ENCODE results near the gene C10orf67.
A peak's percentile ranks its signal among the peaks of the same experiment; 100 is the strongest.
"Not testable (repeated sequence)": the region's sequence is repeated elsewhere in the genome, so short reads cannot be mapped to it uniquely, and the experiment has no call there.

C10orf67 gene

GRCh38 chr10:23324351-23324750, 20.2 kb downstream of the C10orf67 start:
- no peak for DNase-seq (ENCODE audit: low read depth)

- no peak for DNase-seq (ENCODE audit: low read depth)
Measured at GRCh38 chr10:23322082-23322481, 22.5 kb downstream of the C10orf67 start.

- DNase-seq (ENCODE audit: low read depth) = no peak
Measured at GRCh38 chr10:23319835-23320234, 24.8 kb downstream of the C10orf67 start.

GRCh38 chr10:23318359-23318758, 26.2 kb downstream of the C10orf67 start:
- no peak for DNase-seq (ENCODE audit: low read depth)

GRCh38 chr10:23317416-23317815, 27.2 kb downstream of the C10orf67 start:
- DNase-seq (ENCODE audit: low read depth) = no peak

GRCh38 chr10:23316406-23316805, 28.2 kb downstream of the C10orf67 start:
- DNase-seq (ENCODE audit: low read depth) = no peak

- DNase-seq (ENCODE audit: low read depth) = no peak
Measured at GRCh38 chr10:23315966-23316365, 28.6 kb downstream of the C10orf67 start.

- DNase-seq (ENCODE audit: low read depth) = no peak
Measured at GRCh38 chr10:23314835-23315239, 29.8 kb downstream of the C10orf67 start.

- no peak for DNase-seq (ENCODE audit: low read depth)
Measured at GRCh38 chr10:23311034-23311433, 33.6 kb downstream of the C10orf67 start.

GRCh38 chr10:23310404-23310803, 34.2 kb downstream of the C10orf67 start:
- DNase-seq (ENCODE audit: low read depth) = no peak

- not testable (repeated sequence) for DNase-seq (ENCODE audit: low read depth)
Measured at GRCh38 chr10:23299961-23300360, 44.6 kb downstream of the C10orf67 start.

- DNase-seq (ENCODE audit: low read depth) = no peak
Measured at GRCh38 chr10:23294638-23295247, 49.9 kb downstream of the C10orf67 start.

- no peak for DNase-seq (ENCODE audit: low read depth)
Measured at GRCh38 chr10:23293973-23294590, 50.5 kb downstream of the C10orf67 start.

GRCh38 chr10:23293145-23293724, 51.4 kb downstream of the C10orf67 start:
- peak; percentile 7 for DNase-seq (ENCODE audit: low read depth)

- no peak for DNase-seq (ENCODE audit: low read depth)
Measured at GRCh38 chr10:23291551-23292334, 52.9 kb downstream of the C10orf67 start.

GRCh38 chr10:23284674-23285335, 59.8 kb downstream of the C10orf67 start:
- DNase-seq (ENCODE audit: low read depth) = no peak

- no peak for DNase-seq (ENCODE audit: low read depth)
Measured at GRCh38 chr10:23284155-23284554, 60.4 kb downstream of the C10orf67 start.

- DNase-seq (ENCODE audit: low read depth) = no peak
Measured at GRCh38 chr10:23283680-23284079, 60.9 kb downstream of the C10orf67 start.

GRCh38 chr10:23281044-23281433, 63.6 kb downstream of the C10orf67 start:
- DNase-seq (ENCODE audit: low read depth) = no peak

- no peak for DNase-seq (ENCODE audit: low read depth)
Measured at GRCh38 chr10:23280419-23281043, 64.1 kb downstream of the C10orf67 start.

GRCh38 chr10:23275355-23275754, 69.2 kb downstream of the C10orf67 start:
- no peak for DNase-seq (ENCODE audit: low read depth)

- not testable (repeated sequence) for DNase-seq (ENCODE audit: low read depth)
Measured at GRCh38 chr10:23274179-23274578, 70.4 kb downstream of the C10orf67 start.

All from stimulated activated CD8-positive, alpha-beta memory T cell treated with anti-CD3 and anti-CD28 coated beads, Interleukin-4, amount 100 ng/mL, for 24 hours (primary cell).